Tibial nerve (tissue), 4 donors: Measurements from ENCODE around the gene TERT. TPM values are rescaled to one million over a fixed set of nuclear protein-coding genes. Genes with fewer than 3 reads are reported as not detected.

Source experiments
- DNase-seq, 2 donors: peaks; one replicate each; pipeline ENCODE4 v3.0.0-alpha.2; 2019; ENCODE audit warnings: low spot score in 2 of 2
- H3K27ac ChIP-seq, 4 donors: fragments of 200-600 bp; sonication (generic) in 3 of 4; one replicate each; pipeline ENCODE4 v1.5.1; 2017 to 2019; ENCODE audit warnings: mild to moderate bottlenecking in 1 of 4
- H3K27me3 ChIP-seq, 2 donors: fragments of 200-600 bp; sonication (generic) in 1 of 2; one replicate each; pipeline versions ENCODE4 v1.5.1 to v1.6.0; 2017 to 2019
- H3K36me3 ChIP-seq, 3 donors: fragments of 200-600 bp; sonication (generic); one replicate each; pipeline ENCODE4 v1.5.1; 2018 to 2019
- H3K4me1 ChIP-seq, 4 donors: fragments of 200-600 bp; sonication (generic) in 3 of 4; one replicate each; pipeline ENCODE4 v1.5.1; 2017 to 2019
- H3K4me3 ChIP-seq, 4 donors: fragments of 200-600 bp; sonication (generic) in 3 of 4; one replicate each; pipeline ENCODE4 v1.5.1; 2017 to 2019; ENCODE audit warnings: mild to moderate bottlenecking in 1 of 4, moderate library complexity in 1 of 4
- H3K9me3 ChIP-seq, 4 donors: fragments of 200-600 bp; sonication (generic) in 3 of 4; one replicate each; pipeline ENCODE4 v1.5.1; 2017 to 2019
- EP300 ChIP-seq, 2 donors: sonication (generic); formaldehyde crosslinking; IDR thresholded peaks; one replicate each; pipeline ENCODE4 v1.6.1; 2017; ENCODE audit warnings: antibody characterized with exemption in 2 of 2, mild to moderate bottlenecking in 1 of 2
- POLR2A ChIP-seq, 2 donors: fragments of 450-650 bp; IDR thresholded peaks; one replicate each; pipeline ENCODE4 v1.6.1; 2017; ENCODE audit warnings: antibody characterized with exemption in 2 of 2, mild to moderate bottlenecking in 2 of 2, moderate library complexity in 2 of 2
- WGBS, 2 donors: methylation state at CpG; one replicate each; pipeline ENCODE4 v1.1.5; 2018; 5-methylcytosine and 5-hydroxymethylcytosine counted together
- total RNA-seq, 4 donors: library from RNA; depleted of rRNA; stranded (reverse); fragments of >200 nt; gene quantifications; one replicate each; pipeline ENCODE4 v1.1.0, GENCODE V29; 2016
- TF ChIP-seq, protein P1 (sequence below), 5 experiments: fragments of 200-600 bp in 3 of 5; fragments of 450-650 bp in 2 of 5; sonication (generic) in 3 of 5; IDR thresholded peaks; one replicate each; pipeline ENCODE4 v1.5.1; 2016 to 2019; ENCODE audit warnings: antibody characterized with exemption in 5 of 5, mild to moderate bottlenecking in 3 of 5, moderate library complexity in 2 of 5

Gene TERT
- total RNA-seq, 4 donors from 2014 or later = not detected

DNA sequence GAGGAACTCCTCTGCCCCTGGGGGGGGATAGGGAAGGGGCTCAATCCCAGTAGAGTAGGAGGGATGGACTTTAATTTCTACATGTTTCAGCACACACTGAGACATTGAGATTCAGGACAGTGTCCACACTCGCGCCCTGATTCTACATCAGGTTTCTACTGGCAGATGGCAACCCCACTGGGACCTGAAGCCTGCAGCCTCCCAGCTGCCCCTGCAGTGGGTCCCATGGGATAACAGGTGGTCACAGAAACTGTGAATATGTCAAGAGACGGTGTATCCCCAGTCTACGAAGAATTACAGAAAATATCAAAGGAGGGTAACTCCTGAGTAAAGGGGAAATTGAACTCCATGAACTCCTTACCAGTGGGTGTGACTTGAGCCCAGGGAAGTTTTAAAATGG, 2.4 kb upstream of the TERT start:
- no peak overlapping the region for H3K27ac ChIP-seq
- H3K36me3 ChIP-seq = no peaks in the 10 kb centered on the region
- no peak overlapping the region for H3K4me3 ChIP-seq
- 88% methylated on average over 4 of the region's 4 CpGs for WGBS, 2 donors
- no peaks in the 10 kb centered on the region for H3K9me3 ChIP-seq
- no peak for DNase-seq
- TF ChIP-seq POLR2A (IDR thresholded peaks at IDR 0.05) (no peak), EP300 (IDR thresholded peaks at IDR 0.05) (no peak)
- TF ChIP-seq, protein P1, sequence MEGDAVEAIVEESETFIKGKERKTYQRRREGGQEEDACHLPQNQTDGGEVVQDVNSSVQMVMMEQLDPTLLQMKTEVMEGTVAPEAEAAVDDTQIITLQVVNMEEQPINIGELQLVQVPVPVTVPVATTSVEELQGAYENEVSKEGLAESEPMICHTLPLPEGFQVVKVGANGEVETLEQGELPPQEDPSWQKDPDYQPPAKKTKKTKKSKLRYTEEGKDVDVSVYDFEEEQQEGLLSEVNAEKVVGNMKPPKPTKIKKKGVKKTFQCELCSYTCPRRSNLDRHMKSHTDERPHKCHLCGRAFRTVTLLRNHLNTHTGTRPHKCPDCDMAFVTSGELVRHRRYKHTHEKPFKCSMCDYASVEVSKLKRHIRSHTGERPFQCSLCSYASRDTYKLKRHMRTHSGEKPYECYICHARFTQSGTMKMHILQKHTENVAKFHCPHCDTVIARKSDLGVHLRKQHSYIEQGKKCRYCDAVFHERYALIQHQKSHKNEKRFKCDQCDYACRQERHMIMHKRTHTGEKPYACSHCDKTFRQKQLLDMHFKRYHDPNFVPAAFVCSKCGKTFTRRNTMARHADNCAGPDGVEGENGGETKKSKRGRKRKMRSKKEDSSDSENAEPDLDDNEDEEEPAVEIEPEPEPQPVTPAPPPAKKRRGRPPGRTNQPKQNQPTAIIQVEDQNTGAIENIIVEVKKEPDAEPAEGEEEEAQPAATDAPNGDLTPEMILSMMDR (IDR thresholded peaks at IDR 0.05) = no peak
- peaks cover 0 to 34% of the 10 kb centered on the region in 2 donors for H3K27me3 ChIP-seq
- peaks cover 0 to 14% (median 3%) of the 10 kb centered on the region in 4 donors for H3K4me1 ChIP-seq

DNA sequence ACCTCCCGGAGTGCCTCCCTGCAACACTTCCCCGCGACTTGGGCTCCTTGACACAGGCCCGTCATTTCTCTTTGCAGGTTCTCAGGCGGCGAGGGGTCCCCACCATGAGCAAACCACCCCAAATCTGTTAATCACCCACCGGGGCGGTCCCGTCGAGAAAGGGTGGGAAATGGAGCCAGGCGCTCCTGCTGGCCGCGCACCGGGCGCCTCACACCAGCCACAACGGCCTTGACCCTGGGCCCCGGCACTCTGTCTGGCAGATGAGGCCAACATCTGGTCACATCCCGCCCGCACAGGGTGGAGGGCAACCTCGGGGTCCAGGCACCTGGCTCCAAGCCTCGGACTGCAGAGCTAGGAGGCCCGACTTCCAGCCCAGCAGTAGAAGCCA, 776 bp upstream of the TERT start:
- 30 to 52% methylated on average over 8 to 21 of the region's 22 CpGs for WGBS, 2 donors
- no peaks in the 10 kb centered on the region for H3K36me3 ChIP-seq
- H3K4me3 ChIP-seq = no peak overlapping the region
- H3K9me3 ChIP-seq = no peaks in the 10 kb centered on the region
- no peak for DNase-seq
- no peak for TF ChIP-seq POLR2A (IDR thresholded peaks at IDR 0.05)
- TF ChIP-seq EP300 (IDR thresholded peaks at IDR 0.05) = no peak
- TF ChIP-seq, protein P1 (IDR thresholded peaks at IDR 0.05) = no peak
- no peak overlapping the region for H3K27ac ChIP-seq
- H3K4me1 ChIP-seq = peaks cover 0 to 14% (median 3%) of the 10 kb centered on the region in 4 donors
- H3K27me3 ChIP-seq = peaks cover 0 to 37% of the 10 kb centered on the region in 2 donors

DNA sequence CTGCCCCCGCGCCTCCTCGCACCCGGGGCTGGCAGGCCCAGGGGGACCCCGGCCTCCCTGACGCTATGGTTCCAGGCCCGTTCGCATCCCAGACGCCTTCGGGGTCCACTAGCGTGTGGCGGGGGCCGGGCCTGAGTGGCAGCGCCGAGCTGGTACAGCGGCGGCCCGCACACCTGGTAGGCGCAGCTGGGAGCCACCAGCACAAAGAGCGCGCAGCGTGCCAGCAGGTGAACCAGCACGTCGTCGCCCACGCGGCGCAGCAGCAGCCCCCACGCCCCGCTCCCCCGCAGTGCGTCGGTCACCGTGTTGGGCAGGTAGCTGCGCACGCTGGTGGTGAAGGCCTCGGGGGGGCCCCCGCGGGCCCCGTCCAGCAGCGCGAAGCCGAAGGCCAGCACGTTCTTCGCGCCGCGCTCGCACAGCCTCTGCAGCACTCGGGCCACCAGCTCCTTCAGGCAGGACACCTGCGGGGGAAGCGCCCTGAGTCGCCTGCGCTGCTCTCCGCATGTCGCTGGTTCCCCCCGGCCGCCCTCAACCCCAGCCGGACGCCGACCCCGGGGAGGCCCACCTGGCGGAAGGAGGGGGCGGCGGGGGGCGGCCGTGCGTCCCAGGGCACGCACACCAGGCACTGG, 548 bp downstream of the TERT start:
- Histone ChIP-seq H3K4me3 (no peak overlapping the region), H3K9me3 (no peaks in the 10 kb centered on the region), H3K36me3 (no peaks in the 10 kb centered on the region), H3K27me3 (peaks cover 0 to 37% of the 10 kb centered on the region in 2 donors), H3K27ac (no peak overlapping the region), H3K4me1 (peaks cover 0 to 14% (median 3%) of the 10 kb centered on the region in 4 donors)
- WGBS, 2 donors = 43 to 53% methylated on average over 37 of the region's 69 CpGs
- no peak for DNase-seq
- TF ChIP-seq EP300 (IDR thresholded peaks at IDR 0.05) (no peak), POLR2A (IDR thresholded peaks at IDR 0.05) (no peak)
- TF ChIP-seq, protein P1 (IDR thresholded peaks at IDR 0.05) = no peak

DNA sequence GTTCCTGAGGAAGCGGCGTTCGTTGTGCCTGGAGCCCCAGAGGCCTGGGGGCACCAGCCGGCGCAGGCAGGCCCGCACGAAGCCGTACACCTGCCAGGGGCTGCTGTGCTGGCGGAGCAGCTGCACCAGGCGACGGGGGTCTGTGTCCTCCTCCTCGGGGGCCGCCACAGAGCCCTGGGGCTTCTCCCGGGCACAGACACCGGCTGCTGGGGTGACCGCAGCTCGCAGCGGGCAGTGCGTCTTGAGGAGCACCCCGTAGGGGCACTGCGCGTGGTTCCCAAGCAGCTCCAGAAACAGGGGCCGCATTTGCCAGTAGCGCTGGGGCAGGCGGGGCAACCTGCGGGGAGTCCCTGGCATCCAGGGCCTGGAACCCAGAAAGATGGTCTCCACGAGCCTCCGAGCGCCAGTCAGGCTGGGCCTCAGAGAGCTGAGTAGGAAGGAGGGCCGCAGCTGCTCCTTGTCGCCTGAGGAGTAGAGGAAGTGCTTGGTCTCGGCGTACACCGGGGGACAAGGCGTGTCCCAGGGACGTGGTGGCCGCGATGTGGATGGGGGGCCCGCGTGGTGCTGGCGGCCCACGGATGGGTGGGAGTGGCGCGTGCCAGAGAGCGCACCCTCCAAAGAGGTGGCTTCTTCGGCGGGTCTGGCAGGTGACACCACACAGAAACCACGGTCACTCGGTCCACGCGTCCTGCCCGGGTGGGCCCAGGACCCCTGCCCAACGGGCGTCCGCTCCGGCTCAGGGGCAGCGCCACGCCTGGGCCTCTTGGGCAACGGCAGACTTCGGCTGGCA, 1.3 kb downstream of the TERT start:
- 88 to 91% methylated on average over 41 to 45 of the region's 60 CpGs for WGBS, 2 donors
- H3K4me3 ChIP-seq = no peak overlapping the region
- no peak for TF ChIP-seq POLR2A (IDR thresholded peaks at IDR 0.05)
- TF ChIP-seq EP300 (IDR thresholded peaks at IDR 0.05) = no peak
- TF ChIP-seq, protein P1 (IDR thresholded peaks at IDR 0.05) = no peak
- no peak overlapping the region for H3K27ac ChIP-seq
- no peak for DNase-seq
- H3K4me1 ChIP-seq = peaks cover 0 to 14% (median 3%) of the 10 kb centered on the region in 4 donors
- H3K36me3 ChIP-seq = no peaks in the 10 kb centered on the region
- H3K9me3 ChIP-seq = peaks cover 0 to 4% (median 0%) of the 10 kb centered on the region in 4 donors
- H3K27me3 ChIP-seq = peaks cover 0 to 37% of the 10 kb centered on the region in 2 donors

DNA sequence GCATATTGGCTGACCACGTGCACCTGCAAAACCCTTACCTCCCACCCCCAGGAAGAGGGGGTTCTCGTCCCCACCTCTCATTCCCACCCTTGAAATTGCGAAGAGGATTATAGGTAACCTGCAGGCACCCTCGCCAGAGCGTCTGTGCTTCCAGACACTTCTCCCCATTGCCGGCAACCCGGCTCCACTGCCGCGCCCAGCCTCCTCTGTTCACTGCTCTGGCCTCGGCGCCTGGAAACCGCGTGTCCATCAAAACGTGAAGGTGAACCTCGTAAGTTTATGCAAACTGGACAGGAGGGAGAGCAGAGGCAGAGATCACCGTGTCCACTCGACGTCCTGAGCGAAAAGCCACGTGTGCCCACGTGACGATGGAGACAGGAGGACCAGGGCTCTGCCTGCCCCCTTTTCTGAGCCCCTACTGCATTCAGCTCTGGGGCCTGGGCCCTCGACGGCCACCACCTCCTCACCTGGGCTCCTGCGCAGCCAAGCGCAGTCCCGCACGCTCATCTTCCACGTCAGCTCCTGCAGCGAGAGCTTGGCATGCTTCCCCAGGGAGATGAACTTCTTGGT, 1.9 kb downstream of the TERT start:
- peaks cover 0 to 14% (median 3%) of the 10 kb centered on the region in 4 donors for H3K4me1 ChIP-seq
- DNase-seq = no peak
- no peak overlapping the region for H3K27ac ChIP-seq
- H3K36me3 ChIP-seq = no peaks in the 10 kb centered on the region
- peaks cover 0 to 37% of the 10 kb centered on the region in 2 donors for H3K27me3 ChIP-seq
- no peak overlapping the region for H3K4me3 ChIP-seq
- no peak for TF ChIP-seq EP300 (IDR thresholded peaks at IDR 0.05)
- TF ChIP-seq POLR2A (IDR thresholded peaks at IDR 0.05) = no peak
- TF ChIP-seq, protein P1 (IDR thresholded peaks at IDR 0.05) = no peak
- WGBS, 2 donors = 87% methylated on average over 20 to 30 of the region's 30 CpGs
- peaks cover 0 to 11% (median 0%) of the 10 kb centered on the region in 4 donors for H3K9me3 ChIP-seq
